Peyer's patch (tissue), 4 donors: Measurements from ENCODE around the gene UBAC2.

Experiments
- POLR2A ChIP-seq, 2 donors: fragments of 450-650 bp; IDR thresholded peaks; one replicate each; pipeline ENCODE4 v1.5.1; 2017; ENCODE audit warnings: antibody characterized with exemption in 2 of 2, mild to moderate bottlenecking in 2 of 2, moderate library complexity in 2 of 2
- TF ChIP-seq, protein P1 (sequence below), 6 experiments: fragments of 450-650 bp in 4 of 6; fragments of 200-600 bp in 2 of 6; sonication (generic) in 1 of 6; IDR thresholded peaks; one replicate each; pipeline ENCODE4 v1.5.1; 2017 to 2019; ENCODE audit warnings: antibody characterized with exemption in 6 of 6, mild to moderate bottlenecking in 3 of 6, moderate library complexity in 1 of 6

DNA sequence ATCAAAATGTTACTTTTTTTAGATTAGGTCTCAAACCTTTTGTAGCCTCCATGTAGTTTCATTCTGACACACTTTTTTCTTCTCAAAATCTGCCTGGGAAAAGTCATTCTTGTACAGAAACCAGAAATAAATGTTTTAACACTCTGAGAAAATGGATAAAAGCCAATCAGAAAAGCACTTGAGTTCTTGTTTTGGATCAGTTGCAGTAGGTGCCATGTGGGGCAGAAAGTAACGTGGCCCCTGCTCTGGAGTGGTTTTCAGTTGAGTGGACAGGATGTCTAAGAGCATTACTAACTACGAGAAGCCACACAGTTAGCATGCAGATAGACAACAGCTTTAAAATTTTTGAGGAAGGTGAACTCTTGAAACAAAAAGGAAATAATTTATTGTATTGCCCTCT, 87.4 kb downstream of the UBAC2 start:
- TF ChIP-seq, protein P1, sequence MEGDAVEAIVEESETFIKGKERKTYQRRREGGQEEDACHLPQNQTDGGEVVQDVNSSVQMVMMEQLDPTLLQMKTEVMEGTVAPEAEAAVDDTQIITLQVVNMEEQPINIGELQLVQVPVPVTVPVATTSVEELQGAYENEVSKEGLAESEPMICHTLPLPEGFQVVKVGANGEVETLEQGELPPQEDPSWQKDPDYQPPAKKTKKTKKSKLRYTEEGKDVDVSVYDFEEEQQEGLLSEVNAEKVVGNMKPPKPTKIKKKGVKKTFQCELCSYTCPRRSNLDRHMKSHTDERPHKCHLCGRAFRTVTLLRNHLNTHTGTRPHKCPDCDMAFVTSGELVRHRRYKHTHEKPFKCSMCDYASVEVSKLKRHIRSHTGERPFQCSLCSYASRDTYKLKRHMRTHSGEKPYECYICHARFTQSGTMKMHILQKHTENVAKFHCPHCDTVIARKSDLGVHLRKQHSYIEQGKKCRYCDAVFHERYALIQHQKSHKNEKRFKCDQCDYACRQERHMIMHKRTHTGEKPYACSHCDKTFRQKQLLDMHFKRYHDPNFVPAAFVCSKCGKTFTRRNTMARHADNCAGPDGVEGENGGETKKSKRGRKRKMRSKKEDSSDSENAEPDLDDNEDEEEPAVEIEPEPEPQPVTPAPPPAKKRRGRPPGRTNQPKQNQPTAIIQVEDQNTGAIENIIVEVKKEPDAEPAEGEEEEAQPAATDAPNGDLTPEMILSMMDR (IDR thresholded peaks at IDR 0.05): no peak
- TF ChIP-seq POLR2A (IDR thresholded peaks at IDR 0.05): no peak
